GM20000 (cell line): Measurements from ENCODE around the gene ISOC2.
"Not testable (repeated sequence)": the region's sequence is repeated elsewhere in the genome, so short reads cannot be mapped to it uniquely, and the experiment has no call there.

Experiments
- DNase-seq: peaks from one replicate; pipeline ENCODE4 v3.0.0; 2012; ENCODE audit warnings: low spot score
- TF ChIP-seq, protein P1 (sequence below): IDR thresholded peaks from 2 replicates; pipeline ENCODE4 v1.5.1; 2012; ENCODE audit warnings: mild to moderate bottlenecking, control low read depth; ENCODE audit errors: extremely low read depth, missing control alignments

Gene ISOC2

DNA sequence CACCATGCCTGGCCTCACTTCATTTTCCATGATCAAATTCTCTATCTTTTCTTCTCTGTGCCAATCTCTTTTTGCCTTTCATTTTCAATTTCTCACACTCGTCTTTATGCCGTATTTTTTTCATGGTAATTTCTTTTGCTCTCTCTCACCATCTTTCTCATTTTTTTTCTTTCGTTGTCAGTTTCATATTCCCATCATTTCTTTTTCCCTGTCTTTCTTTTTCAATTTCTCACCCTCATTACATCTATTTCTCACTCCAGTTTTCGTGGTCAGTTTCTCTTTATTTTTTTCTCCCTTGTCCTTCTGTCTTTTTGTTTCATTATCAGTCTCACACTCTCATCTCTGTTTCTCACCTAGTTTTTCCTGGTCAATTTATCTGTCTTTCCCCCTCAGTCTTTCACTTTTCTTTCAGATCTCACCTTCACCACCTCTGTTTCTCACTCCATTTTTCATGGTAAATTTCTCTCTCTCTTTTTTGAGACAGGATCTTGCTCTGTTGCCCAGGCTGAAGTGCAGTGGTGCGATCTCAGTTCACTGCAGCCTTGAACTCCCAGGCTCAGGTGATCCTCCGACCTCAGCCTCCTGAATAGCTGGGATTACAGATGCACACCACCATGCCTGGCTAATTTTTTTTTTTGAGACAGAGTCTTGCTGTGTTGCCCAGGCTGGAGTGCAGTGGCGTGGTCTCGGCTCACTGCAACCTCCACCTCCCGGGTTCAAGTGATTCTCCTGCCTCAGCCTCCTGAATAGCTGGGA, 40.9 kb upstream of the ISOC2 start:
- TF ChIP-seq, protein P1, sequence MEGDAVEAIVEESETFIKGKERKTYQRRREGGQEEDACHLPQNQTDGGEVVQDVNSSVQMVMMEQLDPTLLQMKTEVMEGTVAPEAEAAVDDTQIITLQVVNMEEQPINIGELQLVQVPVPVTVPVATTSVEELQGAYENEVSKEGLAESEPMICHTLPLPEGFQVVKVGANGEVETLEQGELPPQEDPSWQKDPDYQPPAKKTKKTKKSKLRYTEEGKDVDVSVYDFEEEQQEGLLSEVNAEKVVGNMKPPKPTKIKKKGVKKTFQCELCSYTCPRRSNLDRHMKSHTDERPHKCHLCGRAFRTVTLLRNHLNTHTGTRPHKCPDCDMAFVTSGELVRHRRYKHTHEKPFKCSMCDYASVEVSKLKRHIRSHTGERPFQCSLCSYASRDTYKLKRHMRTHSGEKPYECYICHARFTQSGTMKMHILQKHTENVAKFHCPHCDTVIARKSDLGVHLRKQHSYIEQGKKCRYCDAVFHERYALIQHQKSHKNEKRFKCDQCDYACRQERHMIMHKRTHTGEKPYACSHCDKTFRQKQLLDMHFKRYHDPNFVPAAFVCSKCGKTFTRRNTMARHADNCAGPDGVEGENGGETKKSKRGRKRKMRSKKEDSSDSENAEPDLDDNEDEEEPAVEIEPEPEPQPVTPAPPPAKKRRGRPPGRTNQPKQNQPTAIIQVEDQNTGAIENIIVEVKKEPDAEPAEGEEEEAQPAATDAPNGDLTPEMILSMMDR: no peak
- no peak for DNase-seq

DNA sequence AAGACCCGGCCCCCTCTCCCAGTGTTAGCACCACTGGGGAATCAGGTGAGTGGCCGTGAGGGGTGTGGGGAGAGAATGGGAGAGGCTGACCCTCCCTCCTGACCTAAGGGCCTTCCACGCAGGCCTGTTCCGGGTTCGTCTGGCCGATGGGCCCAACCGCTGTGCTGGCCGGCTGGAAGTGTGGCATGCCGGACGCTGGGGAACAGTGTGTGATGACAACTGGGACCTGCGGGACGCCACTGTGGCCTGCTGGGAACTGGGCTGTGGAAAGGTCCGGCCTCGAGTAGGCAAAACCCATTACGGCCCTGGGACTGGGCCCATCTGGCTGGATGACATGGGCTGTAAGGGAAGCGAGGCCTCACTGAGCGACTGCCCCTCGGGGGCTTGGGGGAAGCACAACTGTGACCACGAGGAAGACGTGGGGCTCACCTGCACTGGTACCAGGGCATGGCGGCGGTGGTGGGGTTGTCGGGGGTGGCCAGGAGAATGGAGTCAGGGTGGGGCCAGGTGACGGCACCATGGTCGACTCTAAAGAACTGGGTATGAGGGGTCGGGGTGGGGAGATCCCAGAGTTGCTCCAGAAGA, 39.0 kb upstream of the ISOC2 start:
- TF ChIP-seq, protein P1: no peak
- DNase-seq: no peak

DNA sequence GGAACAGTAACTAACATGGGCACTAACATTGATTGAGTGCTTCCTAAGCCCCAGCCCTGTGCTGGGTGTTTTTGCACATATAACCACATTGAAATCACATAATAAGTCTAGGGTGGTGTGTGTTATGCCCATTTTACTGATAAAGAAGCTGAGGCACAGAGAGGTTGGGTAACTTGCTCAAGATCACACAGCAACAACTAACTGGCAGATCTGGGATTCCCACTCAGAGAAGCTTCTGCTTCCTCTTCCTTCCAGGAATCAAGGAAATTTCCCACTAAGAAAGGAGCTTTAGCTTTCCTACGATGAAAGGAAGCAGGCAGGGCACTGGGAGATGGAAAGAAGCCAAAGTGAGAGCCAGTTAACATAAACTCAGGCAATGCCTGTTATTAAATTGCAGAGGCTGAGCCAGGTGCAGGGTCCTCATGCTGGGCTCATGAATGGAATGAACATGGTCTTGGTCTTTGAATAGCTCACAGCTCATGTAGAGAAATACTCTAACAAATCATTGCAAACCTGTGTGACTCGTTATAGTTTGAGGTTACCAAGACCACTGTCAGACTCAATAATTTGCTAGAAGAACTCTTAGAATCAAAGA, 36.9 kb upstream of the ISOC2 start:
- TF ChIP-seq, protein P1: no peak

DNA sequence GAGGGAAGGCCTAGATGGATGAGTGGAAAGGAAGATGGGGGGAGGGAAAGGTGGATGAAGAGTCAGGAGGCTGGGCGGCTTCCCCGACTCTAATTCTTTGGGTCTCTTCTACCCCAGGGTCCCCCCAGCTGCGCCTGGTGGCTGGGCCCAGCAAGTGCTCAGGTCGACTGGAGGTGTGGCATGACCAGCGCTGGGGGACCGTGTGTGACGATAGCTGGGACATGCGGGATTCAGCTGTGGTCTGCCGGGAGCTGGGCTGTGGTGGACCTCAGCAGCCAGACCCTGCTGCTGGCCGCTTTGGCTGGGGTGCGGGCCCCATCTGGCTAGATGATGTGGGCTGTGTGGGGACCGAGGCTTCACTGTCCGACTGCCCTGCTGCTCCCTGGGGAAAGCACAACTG, 36.3 kb upstream of the ISOC2 start:
- TF ChIP-seq, protein P1: no peak

More for the DNA sequence above, 36.9 kb upstream of the ISOC2 start:
- DNase-seq: no peak

DNA sequence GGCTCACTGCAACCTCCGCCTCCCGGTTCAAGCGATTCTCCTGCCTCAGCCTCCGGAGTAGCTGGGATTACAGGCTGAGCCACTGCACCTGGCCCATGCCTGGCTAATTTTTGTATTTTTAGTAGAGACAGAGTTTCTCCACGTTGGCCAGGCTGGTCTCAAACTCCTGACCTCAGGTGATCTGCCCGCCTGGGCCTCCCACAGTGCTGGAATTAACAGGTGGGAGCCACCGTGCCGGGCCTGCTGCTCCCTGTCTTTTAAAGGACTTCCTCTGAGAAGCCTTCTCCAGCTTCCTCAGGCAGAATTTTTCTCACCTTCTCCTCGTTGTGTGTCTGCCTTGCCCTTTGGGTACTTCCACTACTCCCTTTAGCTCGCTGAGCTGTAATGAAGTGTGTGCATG, 35.4 kb upstream of the ISOC2 start:
- DNase-seq: not testable (repeated sequence)

More for the DNA sequence above, 36.3 kb upstream of the ISOC2 start:
- no peak for DNase-seq

DNA sequence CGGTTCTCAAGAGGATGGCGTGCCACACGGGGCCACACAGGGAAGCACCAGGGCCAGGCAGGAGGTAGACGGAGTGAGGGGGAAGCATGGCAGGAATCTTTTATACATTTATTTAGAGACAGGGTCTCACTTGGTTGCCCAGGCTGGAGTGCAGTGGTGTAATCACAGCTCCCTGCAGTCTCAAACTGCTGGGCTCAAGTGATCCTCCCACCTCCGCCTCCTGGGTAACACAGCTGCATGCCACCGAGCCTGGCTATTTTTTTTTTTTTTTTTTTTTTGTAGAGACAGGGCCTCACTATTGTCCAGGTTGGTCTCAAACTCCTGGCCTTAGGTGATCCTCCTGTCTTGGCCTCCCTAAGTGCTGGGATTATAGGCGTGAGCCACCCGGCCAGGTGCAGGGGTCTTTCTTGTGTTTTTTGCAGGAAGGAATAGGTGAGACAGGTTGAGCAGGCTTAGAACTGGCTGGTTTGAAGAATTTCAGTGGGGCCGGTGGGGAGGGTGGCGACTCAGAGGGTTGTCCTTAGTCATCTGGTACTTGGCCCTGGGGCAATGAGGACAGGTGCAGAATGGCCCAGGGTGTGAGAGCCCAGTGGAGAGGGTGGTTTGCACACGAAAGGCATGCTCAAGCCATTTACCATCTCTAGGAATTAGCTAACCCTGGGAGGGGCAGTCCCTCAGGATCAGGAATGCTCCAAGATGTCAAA, 34.4 kb upstream of the ISOC2 start:
- no peak for DNase-seq
- TF ChIP-seq, protein P1: no peak

DNA sequence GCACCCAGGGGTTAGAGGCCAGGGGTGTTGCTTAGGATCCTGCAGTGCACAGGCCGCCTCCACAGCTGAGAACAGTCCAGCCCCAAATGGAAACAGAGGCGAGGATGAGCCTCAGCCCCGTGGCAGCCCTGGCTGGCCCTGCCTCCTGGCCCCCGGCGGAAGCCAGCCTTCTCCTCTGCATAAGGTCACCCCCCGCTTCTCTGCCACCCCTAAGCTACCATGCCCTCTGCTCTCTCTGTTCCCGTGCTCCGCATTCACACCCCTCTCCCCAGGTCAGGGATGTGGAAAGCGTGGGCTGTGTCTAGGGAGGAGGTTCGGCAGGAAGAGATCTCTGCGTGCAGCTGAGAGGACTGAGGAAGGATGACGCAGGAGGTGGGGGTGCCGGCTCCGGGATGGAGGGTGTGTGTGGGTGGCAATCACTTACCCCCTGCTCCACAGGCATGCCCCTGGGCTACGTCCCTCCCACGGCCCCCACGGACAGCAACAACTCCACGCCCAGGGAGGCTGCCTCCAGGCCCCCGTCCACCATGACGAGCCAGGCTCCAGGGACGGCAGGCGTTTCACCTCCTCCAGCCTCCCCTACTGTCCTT, 32.8 kb upstream of the ISOC2 start:
- DNase-seq: peak; percentile 54

More for the DNA sequence above, 32.8 kb upstream of the ISOC2 start:
- TF ChIP-seq, protein P1: no peak
